Limb (tissue), 2 donors: ENCODE measurements around the gene PTPMT1.
"Not testable (repeated sequence)": the region's sequence is repeated elsewhere in the genome, so short reads cannot be mapped to it uniquely, and the experiment has no call there.

Source experiments
- DNase-seq, 2 donors: peaks; one replicate each; pipeline ENCODE4 v3.0.0-alpha.2; 2016; ENCODE audit errors: extremely low spot score in 2 of 2

PTPMT1 gene, protein sequence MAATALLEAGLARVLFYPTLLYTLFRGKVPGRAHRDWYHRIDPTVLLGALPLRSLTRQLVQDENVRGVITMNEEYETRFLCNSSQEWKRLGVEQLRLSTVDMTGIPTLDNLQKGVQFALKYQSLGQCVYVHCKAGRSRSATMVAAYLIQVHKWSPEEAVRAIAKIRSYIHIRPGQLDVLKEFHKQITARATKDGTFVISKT

GRCh38 chr11:47565340-47566148 is at the start of gene PTPMT1:
Gene PTPMT1, plus strand, starts transcription at chr11:47565599. Its CDS starts 24 bp downstream, at chr11:47565623.
- DNase-seq, result peak; percentile 42 to 81

DNA sequence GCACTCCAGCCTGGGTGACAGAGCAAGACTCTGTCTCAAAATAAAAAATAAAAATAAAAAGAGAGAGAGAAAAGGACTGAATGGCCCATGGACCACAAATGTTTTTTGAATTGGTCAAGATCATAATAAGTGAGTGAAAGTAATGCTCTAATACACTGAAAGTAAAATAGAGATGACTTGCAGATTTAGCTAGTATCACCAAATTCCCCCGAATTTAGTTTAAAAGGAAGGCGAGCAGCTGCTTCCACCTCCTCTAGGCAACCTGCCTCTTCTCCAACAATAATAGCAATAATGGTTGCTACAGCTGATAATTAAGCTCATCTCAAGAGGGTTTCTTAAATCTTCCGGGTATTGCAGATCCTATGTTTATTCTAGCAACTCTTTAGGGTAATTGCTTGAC is 49.2 kb upstream of the PTPMT1 start:
- DNase-seq, result no peak

DNA sequence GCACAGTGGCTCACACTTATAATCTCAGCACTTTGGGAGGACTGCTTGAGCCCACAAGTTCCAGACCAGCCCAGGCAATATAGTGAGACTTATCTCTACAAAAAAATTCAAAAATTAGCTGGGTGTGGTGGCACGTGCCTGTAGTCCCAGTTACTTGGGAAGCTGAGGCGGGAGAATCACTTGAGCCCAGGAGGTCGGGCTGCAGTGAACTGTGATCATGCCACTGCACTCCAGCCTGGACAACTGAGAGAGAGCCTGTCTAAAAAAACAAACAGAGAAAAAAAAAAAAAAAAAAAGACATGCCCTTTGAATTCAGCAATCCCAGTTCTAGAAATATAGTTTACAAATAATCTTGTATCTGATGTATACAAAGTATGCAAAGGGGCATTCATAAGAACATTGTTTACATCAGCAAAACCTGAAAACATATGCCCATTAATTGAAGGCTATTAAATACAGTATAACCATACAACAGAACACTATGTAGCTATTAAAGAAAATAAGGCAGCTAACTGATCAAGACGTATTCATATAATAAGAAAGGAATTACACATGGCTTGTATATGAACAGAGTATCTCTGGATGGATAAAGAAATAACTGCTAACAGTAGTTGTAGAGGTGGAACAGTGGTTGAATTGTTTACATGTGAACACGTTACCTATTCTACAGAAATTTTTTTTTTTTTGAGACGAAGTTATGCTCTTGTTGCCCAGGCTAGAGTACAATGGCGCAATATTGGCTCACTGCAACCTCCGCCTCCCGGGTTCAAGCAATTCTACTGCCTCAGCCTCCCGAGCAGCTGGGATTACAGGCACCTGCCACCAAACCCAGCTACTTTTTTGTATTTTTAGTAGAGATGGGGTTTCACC is 48.2 kb upstream of the PTPMT1 start:
- DNase-seq, result no peak

DNA sequence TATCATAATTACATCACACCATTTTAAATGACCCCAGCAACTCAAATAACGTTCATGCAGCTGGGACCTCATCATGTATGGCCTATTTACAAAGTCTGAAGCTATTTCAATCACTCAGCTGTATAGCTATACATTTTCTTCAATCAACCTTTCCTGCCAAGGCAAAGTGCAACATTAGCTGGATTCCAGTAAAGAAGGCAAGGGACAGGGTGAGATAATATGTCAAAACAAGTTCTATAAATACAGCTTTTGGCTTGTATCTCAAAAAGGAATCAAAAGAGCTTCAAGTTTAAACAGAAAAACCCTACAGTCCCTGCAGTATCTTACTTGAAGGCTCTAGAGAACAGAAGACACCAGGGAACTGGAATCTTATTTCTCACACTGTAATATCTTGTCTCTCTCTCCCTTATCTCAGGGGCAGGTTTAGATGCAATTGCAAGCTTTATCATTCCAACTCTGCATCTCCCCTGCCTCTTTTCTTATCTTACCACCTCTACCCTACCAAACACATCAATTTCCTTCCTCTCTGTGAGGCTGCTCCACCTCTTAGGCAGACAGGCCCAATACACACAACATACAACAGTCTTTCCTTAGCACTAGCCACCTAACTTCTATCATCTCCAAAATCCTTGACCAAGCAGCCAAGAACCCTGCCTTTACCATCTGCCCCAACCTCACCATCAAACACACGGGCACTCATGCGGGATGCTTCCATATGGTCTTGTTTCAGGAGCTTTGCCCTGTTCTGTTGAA is 47.0 kb upstream of the PTPMT1 start:
- no peak for DNase-seq

DNA sequence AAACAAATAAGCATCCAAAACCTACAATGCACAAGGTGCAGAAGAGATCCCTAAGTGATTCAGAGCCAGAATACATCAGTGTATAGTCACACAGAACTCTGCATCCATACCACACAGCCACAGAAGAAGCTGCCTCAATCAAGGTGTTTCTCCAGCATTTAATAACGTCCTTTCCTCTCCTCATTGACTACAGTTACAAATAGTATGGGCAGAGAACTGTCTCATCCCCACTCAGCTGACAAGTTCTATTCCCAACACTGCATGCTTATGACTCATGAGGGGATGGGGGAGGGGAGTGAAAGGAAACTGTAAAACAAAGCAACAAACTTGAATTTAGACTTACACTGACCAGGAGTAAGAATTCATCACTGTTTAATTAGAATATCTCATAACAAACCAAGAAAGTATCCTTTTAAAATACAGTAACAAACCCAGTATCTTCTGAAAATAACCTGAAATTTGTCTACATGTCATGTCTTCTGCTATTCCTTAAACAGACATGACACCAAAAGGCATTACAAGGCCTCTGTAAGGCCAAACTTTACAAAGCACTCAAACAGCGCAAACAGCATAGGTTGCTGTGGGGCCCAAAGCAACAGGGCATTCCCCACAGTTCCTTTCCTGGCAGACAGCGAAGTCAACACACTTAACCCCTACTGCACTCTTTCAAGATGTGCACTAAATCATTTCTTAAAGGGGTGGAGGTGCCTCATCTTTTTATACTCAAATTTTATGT is 41.7 kb upstream of the PTPMT1 start:
- no peak for DNase-seq

DNA sequence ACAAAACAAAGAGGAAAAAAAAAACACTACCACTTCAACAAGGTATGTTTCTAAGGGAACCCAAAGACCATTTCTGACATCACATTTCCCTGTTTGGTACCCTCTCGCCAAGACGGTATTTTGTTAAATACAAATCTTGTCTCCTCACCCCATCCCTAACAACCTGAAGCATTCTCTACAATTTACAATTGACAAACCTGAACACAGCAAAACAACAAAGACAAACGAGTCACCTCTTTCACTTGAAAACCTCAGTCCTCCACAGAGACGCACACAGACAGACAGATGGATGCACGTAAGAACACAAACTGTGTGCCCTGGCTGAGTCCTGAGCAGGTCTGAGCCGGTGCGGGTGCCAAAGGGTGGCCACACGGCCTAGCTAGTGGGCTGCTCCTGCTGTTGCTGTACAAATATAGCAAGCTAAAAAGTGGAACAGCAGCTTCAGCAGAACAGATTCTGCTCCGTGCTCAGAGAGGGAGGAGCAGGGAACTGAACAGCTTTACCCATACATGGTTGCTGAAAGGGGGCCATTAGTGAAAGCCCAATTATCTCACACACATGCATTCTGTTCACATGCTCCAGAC is 41.0 kb upstream of the PTPMT1 start:
- DNase-seq, result peak; percentile 31 to 35

DNA sequence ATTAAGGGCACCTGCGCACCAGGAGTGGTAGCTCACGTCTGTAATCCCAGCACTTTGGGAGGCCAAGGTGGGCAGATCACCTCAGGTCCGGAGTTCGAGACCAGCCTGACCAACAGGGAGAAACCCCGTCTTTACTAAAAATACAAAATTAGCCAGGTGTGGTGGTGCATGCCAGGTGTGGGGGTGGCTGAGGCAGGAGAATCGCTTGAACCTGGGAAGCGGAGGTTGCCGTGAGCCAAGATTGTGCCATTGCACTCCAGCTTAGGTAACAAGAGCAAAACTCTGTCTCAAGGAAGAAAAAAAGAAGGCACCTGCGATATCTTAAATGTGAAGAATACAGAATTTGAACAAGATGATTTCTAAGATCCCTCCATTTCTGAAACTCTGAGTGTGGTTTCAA is 39.4 kb upstream of the PTPMT1 start:
- DNase-seq, result not testable (repeated sequence)

GRCh38 chr11:47527186-47527585 is 38.2 kb upstream of the PTPMT1 start:
- DNase-seq, result no peak

DNA sequence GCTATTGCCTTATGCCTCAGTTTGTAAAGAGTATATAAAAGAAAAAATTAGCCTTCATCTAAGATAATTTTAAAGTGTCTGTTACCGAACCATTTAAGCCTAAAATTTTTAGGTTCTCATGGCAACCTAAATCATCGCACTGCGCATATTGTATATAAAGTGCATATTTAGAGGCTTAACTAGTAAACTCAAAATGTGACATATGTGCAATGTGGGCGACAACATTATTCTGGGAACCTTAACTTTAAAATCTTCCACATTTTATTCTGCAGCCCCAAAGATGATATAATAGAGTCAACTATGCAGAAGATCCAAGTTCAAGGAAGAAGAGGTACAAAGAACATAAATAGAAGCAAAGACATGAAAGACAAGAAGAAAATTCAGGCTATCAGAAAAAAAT is 35.4 kb upstream of the PTPMT1 start:
- DNase-seq, result no peak

GRCh38 chr11:47530721-47531120 is 34.7 kb upstream of the PTPMT1 start:
- not testable (repeated sequence) for DNase-seq

- no peak for DNase-seq
Measured at GRCh38 chr11:47531666-47532065, 33.7 kb upstream of the PTPMT1 start.

- no peak for DNase-seq
Measured at GRCh38 chr11:47532597-47533213, 32.7 kb upstream of the PTPMT1 start.

DNA sequence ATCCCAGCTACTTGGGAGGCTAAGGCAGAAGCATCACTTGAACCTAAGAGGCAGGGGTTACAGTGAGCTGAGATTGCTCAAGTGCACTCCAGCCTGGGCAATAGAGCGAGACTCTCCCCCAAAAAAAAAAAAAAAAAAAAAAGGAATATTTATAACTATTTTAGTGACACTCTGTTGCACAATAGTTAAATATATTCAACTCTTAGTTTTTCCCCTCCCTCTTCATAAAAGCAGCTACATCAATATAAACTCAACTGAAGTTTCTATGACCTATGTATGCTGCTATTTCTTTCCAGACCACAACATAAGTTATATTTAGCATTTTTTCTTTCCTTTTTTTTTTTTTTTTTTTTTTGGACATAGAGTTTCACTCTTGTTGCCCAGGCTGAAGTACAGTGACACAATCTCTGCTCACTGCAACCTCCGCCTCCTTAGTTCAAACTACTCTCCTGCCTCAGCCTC is 31.7 kb upstream of the PTPMT1 start:
- DNase-seq, result no peak

DNA sequence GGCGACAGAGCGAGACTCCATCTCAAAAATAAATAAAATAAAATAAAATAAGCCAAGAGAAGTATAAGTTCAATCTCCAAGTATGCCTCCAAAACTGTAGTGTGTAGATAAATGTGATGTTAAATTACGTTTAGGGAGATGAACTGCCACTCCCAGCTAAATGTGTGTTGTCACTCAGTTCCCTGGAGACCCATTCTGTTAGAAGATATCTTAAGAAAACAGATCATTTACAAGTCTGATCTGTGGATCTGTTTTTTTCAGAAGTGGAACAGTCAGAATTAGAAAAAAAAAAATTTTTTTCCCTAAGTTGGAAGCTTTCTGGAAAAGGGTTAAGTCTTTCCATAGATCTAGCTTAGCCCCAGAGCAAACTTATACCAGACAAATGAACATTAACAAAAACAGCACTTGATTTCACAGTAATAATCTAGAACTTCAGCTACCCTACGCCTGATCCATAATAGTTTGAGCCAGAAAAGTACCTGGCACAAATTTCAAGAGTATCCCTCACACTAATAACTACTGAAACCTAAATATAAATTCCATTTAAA is 30.6 kb upstream of the PTPMT1 start:
- DNase-seq, result no peak

GRCh38 chr11:47536915-47537314 is 28.5 kb upstream of the PTPMT1 start:
- DNase-seq, result no peak

DNA sequence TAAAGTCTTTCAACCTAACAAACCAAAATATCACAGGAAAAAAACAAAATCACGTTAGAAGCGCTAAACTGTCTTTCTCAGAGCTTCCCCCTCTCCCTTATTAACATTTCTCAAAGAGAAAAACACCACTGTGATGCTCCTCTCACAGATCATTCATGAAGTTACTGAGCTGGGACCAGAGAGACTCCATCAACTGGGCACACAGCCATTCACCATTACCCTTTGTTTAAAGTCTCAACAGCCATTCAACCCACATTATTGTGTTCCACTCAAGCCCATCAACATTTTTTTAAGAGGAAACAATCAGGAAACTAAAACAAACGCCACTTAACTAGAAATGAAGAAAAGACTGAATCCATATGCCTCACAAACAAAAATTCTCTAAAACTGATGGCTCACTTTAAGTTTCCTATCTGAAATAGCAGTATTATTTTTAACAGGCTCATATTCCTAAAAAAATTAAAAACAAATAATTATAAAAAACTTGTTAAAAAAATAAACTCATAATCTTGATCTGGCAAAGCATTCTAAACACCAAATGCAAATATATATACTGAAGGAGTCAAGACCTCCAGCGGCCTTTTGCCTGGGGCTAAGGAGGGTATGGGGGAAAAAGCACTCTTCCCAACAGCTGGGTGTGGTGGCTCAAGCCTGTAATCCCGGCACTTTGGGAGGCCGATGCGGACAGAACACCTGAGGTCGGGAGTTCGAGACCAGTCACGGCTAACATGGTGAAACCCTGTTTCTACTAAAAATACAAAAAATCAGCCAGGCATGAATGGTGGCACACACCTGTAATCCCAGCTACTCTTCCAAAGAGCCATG is 26.4 kb upstream of the PTPMT1 start:
- DNase-seq, result no peak

DNA sequence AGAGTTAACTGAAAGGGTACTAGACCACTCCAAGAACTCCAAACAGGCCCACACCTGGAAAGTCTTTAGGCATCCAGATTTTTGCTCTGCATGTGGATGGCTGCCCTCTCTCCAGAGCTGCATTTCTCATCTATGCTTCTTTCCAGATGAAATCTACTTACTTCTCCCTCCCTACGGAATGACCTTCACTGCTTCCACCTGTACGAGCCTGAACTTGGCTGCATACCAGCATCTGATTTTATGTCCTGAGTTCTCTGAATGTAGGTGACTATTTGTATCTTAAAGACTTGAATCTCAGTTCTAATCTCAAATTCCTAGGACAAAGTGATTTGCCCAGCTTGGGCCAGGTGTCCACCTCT is 25.7 kb upstream of the PTPMT1 start:
- no peak for DNase-seq

DNA sequence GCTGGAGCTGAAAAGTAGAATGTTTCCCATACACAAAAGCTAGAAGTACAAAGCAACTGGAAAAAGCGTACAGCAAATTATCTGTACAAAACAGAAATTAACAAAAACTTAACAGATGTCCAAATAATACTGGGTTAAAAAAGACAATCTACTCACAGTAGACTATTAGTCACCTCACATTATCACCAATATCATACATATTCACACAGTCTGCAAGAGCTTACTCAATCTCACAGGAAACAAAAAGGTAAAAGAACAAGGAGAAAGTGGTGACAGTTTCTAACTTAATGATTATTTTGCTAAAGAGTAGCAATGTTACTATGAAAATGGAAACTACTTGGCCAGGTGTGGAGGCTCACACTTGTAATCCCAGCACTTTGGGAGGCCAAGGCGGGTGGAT is 24.3 kb upstream of the PTPMT1 start:
- no peak for DNase-seq

DNA sequence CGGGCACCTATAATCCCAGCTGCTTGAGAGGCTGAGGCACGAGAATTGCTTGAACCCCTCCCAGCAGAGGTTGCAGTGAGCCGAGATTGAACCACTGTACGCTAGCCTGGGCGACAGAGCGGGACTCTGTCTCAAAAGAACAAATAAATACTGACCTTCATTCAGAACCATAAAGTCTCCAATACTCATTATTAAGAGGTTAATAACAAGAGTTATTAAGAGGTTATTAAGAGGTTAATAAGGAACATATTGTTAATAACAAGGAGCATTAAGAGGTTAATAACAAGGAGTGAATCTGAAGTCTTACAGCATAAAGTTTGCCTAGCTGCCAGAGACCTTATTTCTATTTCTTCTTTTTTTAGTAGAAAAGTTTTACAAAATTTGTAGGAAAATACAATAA is 20.1 kb upstream of the PTPMT1 start:
- no peak for DNase-seq
